Stimulated activated CD4-positive, alpha-beta T cell treated with anti-CD3 and anti-CD28 coated beads, TNF-alpha, amount 100 ng/mL, for 1 hour (primary cell): ENCODE results near the gene BCL6B.

Source experiments
- DNase-seq, 3 donors: peaks; one replicate each; pipeline ENCODE4 v3.0.0-alpha.2; 2020; ENCODE audit warnings: low read depth in 3 of 3, low spot score in 1 of 3

Gene BCL6B

GRCh38 chr17:7056386-7056785, 33.5 kb downstream of the BCL6B start:
- DNase-seq = no peak

- no peak for DNase-seq
These were observed 36.1 kb downstream of the BCL6B start for GRCh38 chr17:7058831-7059447.

GRCh38 chr17:7060165-7060891, 37.5 kb downstream of the BCL6B start:
- DNase-seq = peak in 1 of 3 donors; percentile 25

- DNase-seq = no peak
These were observed 40.8 kb downstream of the BCL6B start for GRCh38 chr17:7063518-7064094.

- no peak for DNase-seq
These were observed 41.4 kb downstream of the BCL6B start for GRCh38 chr17:7064261-7064660.

GRCh38 chr17:7067198-7067597, 44.3 kb downstream of the BCL6B start:
- no peak for DNase-seq

- no peak for DNase-seq
These were observed 45.4 kb downstream of the BCL6B start for GRCh38 chr17:7068268-7068667.

GRCh38 chr17:7070712-7071111, 47.9 kb downstream of the BCL6B start:
- DNase-seq = no peak

GRCh38 chr17:7072406-7072805, 49.6 kb downstream of the BCL6B start:
- DNase-seq = no peak

- DNase-seq = no peak
These were observed 52.1 kb downstream of the BCL6B start for GRCh38 chr17:7074931-7075330.

GRCh38 chr17:7077911-7078546, 55.2 kb downstream of the BCL6B start:
- no peak for DNase-seq

- no peak for DNase-seq
These were observed 55.9 kb downstream of the BCL6B start for GRCh38 chr17:7078711-7079110.
